ENCODE results near the gene KRT20. TPM values are rescaled to one million over a fixed set of nuclear protein-coding genes. Genes with fewer than 3 reads are reported as not detected.
"Not testable (repeated sequence)": the region's sequence is repeated elsewhere in the genome, so short reads cannot be mapped to it uniquely, and the experiment has no call there.

Gene KRT20
- total and polyA plus RNA-seq, 8 donors, result 3.9 to 370 (median 86.5) TPM; not detected in 2

- peaks cover 0 to 33% (median 0%) of the 10 kb centered on the region in 3 donors for H3K27me3 ChIP-seq
- no peaks in the 10 kb centered on the region for H3K36me3 ChIP-seq
- no peaks in the 10 kb centered on the region for H3K9me3 ChIP-seq
- H3K27ac ChIP-seq, result no peak within 1 kb of the TSS
- TF ChIP-seq CTCF (IDR thresholded peaks at IDR 0.05), result no peak
- TF ChIP-seq POLR2A (IDR thresholded peaks at IDR 0.05), result no peak
- TF ChIP-seq POLR2AphosphoS5 (IDR thresholded peaks at IDR 0.05), result no peak
- no peak for TF ChIP-seq EP300 (IDR thresholded peaks at IDR 0.05)
- 91 to 96% (median 92%) methylated on average over 6 to 8 of the region's 8 CpGs for WGBS, 5 donors
- intact Hi-C loops (cut with DNase I; ENCODE audit: low total_unique reads), result no loop called here
- DNase-seq, result no peak
- H3K4me3 ChIP-seq, result no peak within 1 kb of the TSS
- no peaks in the 10 kb centered on the region for H3K4me1 ChIP-seq
These were observed 18.2 kb downstream of the KRT20 start, which contains the start of gene KRT12 for GRCh38 chr17:40866838-40867237. TSS of gene KRT12 (minus strand) at chr17:40867223. CDS start at chr17:40867186, 37 bp downstream.

- no peaks in the 10 kb centered on the region for H3K36me3 ChIP-seq
- TF ChIP-seq CTCF (IDR thresholded peaks at IDR 0.05) (no peak), EP300 (IDR thresholded peaks at IDR 0.05) (no peak), POLR2A (IDR thresholded peaks at IDR 0.05) (no peak), POLR2AphosphoS5 (IDR thresholded peaks at IDR 0.05) (no peak)
- no peaks in the 10 kb centered on the region for H3K9me3 ChIP-seq
- intact Hi-C loops (cut with DNase I; ENCODE audit: low total_unique reads), result no loop called here
- no peak overlapping the region for H3K27ac ChIP-seq
- no peaks in the 10 kb centered on the region for H3K4me1 ChIP-seq
- DNase-seq, result no peak
- H3K4me3 ChIP-seq, result no peak overlapping the region
- peaks cover 0 to 19% (median 0%) of the 10 kb centered on the region in 3 donors for H3K27me3 ChIP-seq
- WGBS, 5 donors, result 88 to 93% (median 92%) methylated on average over 14 of the region's 14 CpGs
These were observed 20.2 kb downstream of the KRT20 start for GRCh38 chr17:40864661-40865390.

- WGBS, 5 donors, result 51 to 68% (median 57%) methylated on average over 36 to 39 of the region's 39 CpGs
- no peaks in the 10 kb centered on the region for H3K9me3 ChIP-seq
- TF ChIP-seq POLR2AphosphoS5 (IDR thresholded peaks at IDR 0.05) (no peak), POLR2A (IDR thresholded peaks at IDR 0.05) (no peak), CTCF (IDR thresholded peaks at IDR 0.05) (no peak), EP300 (IDR thresholded peaks at IDR 0.05) (no peak)
These were observed 21.9 kb downstream of the KRT20 start for GRCh38 chr17:40862985-40863733.

GRCh38 chr17:40859536-40859935, 25.5 kb downstream of the KRT20 start:
- Histone ChIP-seq H3K27me3 (peaks cover 0 to 8% (median 0%) of the 10 kb centered on the region in 3 donors), H3K9me3 (no peaks in the 10 kb centered on the region), H3K4me1 (no peaks in the 10 kb centered on the region), H3K4me3 (no peak overlapping the region), H3K36me3 (no peaks in the 10 kb centered on the region), H3K27ac (no peak overlapping the region)
- 48 to 79% (median 63%) methylated on average over 2 of the region's 2 CpGs for WGBS, 5 donors
- DNase-seq, result peak in 1 of 2 donors; percentile 38
- intact Hi-C loops (cut with DNase I; ENCODE audit: low total_unique reads), result no loop called here
- TF ChIP-seq POLR2AphosphoS5 (IDR thresholded peaks at IDR 0.05) (no peak), CTCF (IDR thresholded peaks at IDR 0.05) (no peak), EP300 (IDR thresholded peaks at IDR 0.05) (no peak), POLR2A (IDR thresholded peaks at IDR 0.05) (no peak)

More at GRCh38 chr17:40862985-40863733, 21.9 kb downstream of the KRT20 start:
- H3K27ac ChIP-seq, result no peak overlapping the region
- intact Hi-C loops (cut with DNase I; ENCODE audit: low total_unique reads), result no loop called here
- H3K27me3 ChIP-seq, result peaks cover 0 to 19% (median 0%) of the 10 kb centered on the region in 3 donors
- no peaks in the 10 kb centered on the region for H3K4me1 ChIP-seq
- no peaks in the 10 kb centered on the region for H3K36me3 ChIP-seq
- H3K4me3 ChIP-seq, result no peak overlapping the region
- peak in 1 of 2 donors; percentile 63 for DNase-seq

- H3K27ac ChIP-seq; intact Hi-C loops (cut with DNase I; ENCODE audit: low total_unique reads); DNase-seq; H3K36me3 ChIP-seq; H3K27me3 ChIP-seq; H3K4me3 ChIP-seq; H3K9me3 ChIP-seq; H3K4me1 ChIP-seq: not testable (repeated sequence)
- 67 to 83% (median 76%) methylated on average over 2 of the region's 2 CpGs for WGBS, 5 donors
These were observed 26.4 kb downstream of the KRT20 start for GRCh38 chr17:40858667-40859066.

Data from stomach (tissue), 9 donors.